ENCODE measurements around the gene QRICH2. TPM values are rescaled to one million over a fixed set of nuclear protein-coding genes. Genes with fewer than 3 reads are reported as not detected.
A peak's percentile ranks its signal among the peaks of the same experiment; 100 is the strongest.

QRICH2 gene
- total and polyA plus RNA-seq, 9 of the 15 experiments (the other 6 are each of a cell fraction or from before 2014, with no cell fraction given), result 0.03 to 1.6 (median 0.81) TPM

GRCh38 chr17:76241204-76241538 lies 66.9 kb downstream of the QRICH2 start (continued):
- TF ChIP-seq, protein P1, sequence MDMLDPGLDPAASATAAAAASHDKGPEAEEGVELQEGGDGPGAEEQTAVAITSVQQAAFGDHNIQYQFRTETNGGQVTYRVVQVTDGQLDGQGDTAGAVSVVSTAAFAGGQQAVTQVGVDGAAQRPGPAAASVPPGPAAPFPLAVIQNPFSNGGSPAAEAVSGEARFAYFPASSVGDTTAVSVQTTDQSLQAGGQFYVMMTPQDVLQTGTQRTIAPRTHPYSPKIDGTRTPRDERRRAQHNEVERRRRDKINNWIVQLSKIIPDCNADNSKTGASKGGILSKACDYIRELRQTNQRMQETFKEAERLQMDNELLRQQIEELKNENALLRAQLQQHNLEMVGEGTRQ (CRISPR knock-in tag; IDR thresholded peaks at IDR 0.05), result no peak
- TF ChIP-seq U2AF1 (optimal IDR thresholded peaks at IDR 0.05; ENCODE audit: low read depth, low read length) (no peak), ZNF696 (CRISPR knock-in tag; conservative IDR thresholded peaks at IDR 0.05) (no peak), NFE2 (IDR thresholded peaks at IDR 0.05; ENCODE audit: low read depth) (no peak), ZNF707 (CRISPR knock-in tag; conservative IDR thresholded peaks at IDR 0.05) (no peak), NKRF (IDR thresholded peaks at IDR 0.05; ENCODE audit: borderline replicate concordance) (no peak), TAL1 (IDR thresholded peaks at IDR 0.05) (no peak), ESRRB (CRISPR knock-in tag; IDR thresholded peaks at IDR 0.05; ENCODE audit: borderline replicate concordance) (no peak), PML (IDR thresholded peaks at IDR 0.05; ENCODE audit: low read length) (no peak), NR3C1 (CRISPR knock-in tag; IDR thresholded peaks at IDR 0.05) (no peak), NELFE (IDR thresholded peaks at IDR 0.05; ENCODE audit: insufficient read depth, insufficient read length) (no peak), CXXC5 (CRISPR knock-in tag; IDR thresholded peaks at IDR 0.05) (no peak), ARID3A (IDR thresholded peaks at IDR 0.05; ENCODE audit: borderline replicate concordance, low read depth, low read length) (no peak), NFYB (IDR thresholded peaks at IDR 0.05; ENCODE audit: extremely low read depth, insufficient read length) (no peak), ZNF232 (CRISPR knock-in tag; IDR thresholded peaks at IDR 0.05) (no peak), CEBPG (CRISPR knock-in tag; IDR thresholded peaks at IDR 0.05) (0 out of 2 replicates have a peak, but pooled peaks have one; percentile 13), CEBPG (tag; conservative IDR thresholded peaks at IDR 0.05 in 1 of 2, IDR thresholded peaks at IDR 0.05 in 1 of 2) (peak in 1 of 2 experiments; percentile 52; a peak in 1 of 4 replicates)
- TF ChIP-seq, protein P2, sequence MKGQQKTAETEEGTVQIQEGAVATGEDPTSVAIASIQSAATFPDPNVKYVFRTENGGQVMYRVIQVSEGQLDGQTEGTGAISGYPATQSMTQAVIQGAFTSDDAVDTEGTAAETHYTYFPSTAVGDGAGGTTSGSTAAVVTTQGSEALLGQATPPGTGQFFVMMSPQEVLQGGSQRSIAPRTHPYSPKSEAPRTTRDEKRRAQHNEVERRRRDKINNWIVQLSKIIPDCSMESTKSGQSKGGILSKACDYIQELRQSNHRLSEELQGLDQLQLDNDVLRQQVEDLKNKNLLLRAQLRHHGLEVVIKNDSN (CRISPR knock-in tag; IDR thresholded peaks at IDR 0.05), result no peak
- TF ChIP-seq, protein P3, sequence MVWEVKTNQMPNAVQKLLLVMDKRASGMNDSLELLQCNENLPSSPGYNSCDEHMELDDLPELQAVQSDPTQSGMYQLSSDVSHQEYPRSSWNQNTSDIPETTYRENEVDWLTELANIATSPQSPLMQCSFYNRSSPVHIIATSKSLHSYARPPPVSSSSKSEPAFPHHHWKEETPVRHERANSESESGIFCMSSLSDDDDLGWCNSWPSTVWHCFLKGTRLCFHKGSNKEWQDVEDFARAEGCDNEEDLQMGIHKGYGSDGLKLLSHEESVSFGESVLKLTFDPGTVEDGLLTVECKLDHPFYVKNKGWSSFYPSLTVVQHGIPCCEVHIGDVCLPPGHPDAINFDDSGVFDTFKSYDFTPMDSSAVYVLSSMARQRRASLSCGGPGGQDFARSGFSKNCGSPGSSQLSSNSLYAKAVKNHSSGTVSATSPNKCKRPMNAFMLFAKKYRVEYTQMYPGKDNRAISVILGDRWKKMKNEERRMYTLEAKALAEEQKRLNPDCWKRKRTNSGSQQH (CRISPR knock-in tag; IDR thresholded peaks at IDR 0.05), result no peak
- TF ChIP-seq, protein P4, sequence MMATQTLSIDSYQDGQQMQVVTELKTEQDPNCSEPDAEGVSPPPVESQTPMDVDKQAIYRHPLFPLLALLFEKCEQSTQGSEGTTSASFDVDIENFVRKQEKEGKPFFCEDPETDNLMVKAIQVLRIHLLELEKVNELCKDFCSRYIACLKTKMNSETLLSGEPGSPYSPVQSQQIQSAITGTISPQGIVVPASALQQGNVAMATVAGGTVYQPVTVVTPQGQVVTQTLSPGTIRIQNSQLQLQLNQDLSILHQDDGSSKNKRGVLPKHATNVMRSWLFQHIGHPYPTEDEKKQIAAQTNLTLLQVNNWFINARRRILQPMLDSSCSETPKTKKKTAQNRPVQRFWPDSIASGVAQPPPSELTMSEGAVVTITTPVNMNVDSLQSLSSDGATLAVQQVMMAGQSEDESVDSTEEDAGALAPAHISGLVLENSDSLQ (IDR thresholded peaks at IDR 0.05), result no peak

Data from K562 (cell line).